ENCODE measurements around the gene IRAK1BP1. TPM values are rescaled to one million over a fixed set of nuclear protein-coding genes. Genes with fewer than 3 reads are reported as not detected.

IRAK1BP1 gene
- total and polyA plus RNA-seq, 9 of the 15 experiments (the other 6 are each of a cell fraction or from before 2014, with no cell fraction given), result 1.8 to 3.7 (median 2.1) TPM

DNA sequence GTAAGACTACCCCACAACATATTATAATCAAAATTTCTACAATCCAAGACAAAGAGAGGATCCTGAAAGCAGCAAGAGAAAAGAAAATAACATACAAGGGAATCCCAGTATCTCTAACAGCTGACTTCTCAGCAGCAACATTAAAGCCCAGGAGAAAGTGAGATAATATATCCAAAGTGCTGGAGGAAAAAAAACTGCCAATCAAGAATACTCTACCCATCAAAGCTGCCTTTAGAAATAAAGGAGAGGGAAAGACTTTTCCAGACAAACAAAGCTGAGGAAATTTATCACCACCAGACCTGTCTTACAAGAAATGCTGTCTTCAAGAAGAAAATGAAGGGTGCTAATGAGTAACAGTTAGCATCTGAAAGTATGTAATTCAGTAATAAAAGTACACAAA, 43.3 kb upstream of the IRAK1BP1 start:
- no peaks in the 10 kb centered on the region for H3K4me1 ChIP-seq (replicated peaks in 1 of 2; ENCODE audit: control insufficient read depth in 2 of 2, insufficient read depth in 2 of 2, low read length in 2 of 2)
- H3K4me3 ChIP-seq, result no peak overlapping the region
- H3K27ac ChIP-seq (ENCODE audit: extremely low read depth, low read depth, low read length), result no peak overlapping the region
- in situ Hi-C loops (cut with MboI), result no loop called here
- CTCF ChIA-PET (ENCODE audit: low intra/inter-chr PET ratio), result no interaction called here
- intact Hi-C loops (cut with micrococcal nuclease), result no loop called here
- POLR2A ChIA-PET, result no interaction called here
- H3K27me3 ChIP-seq (ENCODE audit: control insufficient read depth in 2 of 2, insufficient read depth in 2 of 2, low read length in 2 of 2), result no peaks in the 10 kb centered on the region
- H3K36me3 ChIP-seq (ENCODE audit: control insufficient read depth, insufficient read depth, low read length), result no peaks in the 10 kb centered on the region
- DNase-seq (ENCODE audit: extremely low read depth in 1 of 4, low spot score in 3 of 4) (no peak), ATAC-seq (no peak), FAIRE-seq (no peak)
- no peaks in the 10 kb centered on the region for H3K9me3 ChIP-seq (replicated peaks; ENCODE audit: control insufficient read depth, insufficient read depth, low read depth, low read length)
- H3K4me2 ChIP-seq (ENCODE audit: insufficient read depth, low read length), result no peak overlapping the region
- H2AFZ ChIP-seq (ENCODE audit: low read depth, low read length), result no peak overlapping the region
- no peak overlapping the region for H3K9ac ChIP-seq (ENCODE audit: insufficient read depth in 1 of 2, low read depth in 2 of 2, low read length in 2 of 2)
- H4K20me1 ChIP-seq (replicated peaks; ENCODE audit: control insufficient read depth, insufficient read depth, low read length), result no peaks in the 10 kb centered on the region
- H3K9me1 ChIP-seq (ENCODE audit: control insufficient read depth, insufficient read depth, low read length), result no peaks in the 10 kb centered on the region
- no peaks in the 10 kb centered on the region for H3K79me2 ChIP-seq (ENCODE audit: control insufficient read depth, insufficient read depth, low read length)
- no peak for TF ChIP-seq KAT8 (IDR thresholded peaks at IDR 0.05; ENCODE audit: low read depth)
- TF ChIP-seq POLR2A (conservative IDR thresholded peaks at IDR 0.05), result no peak
- no peak for TF ChIP-seq NCOR1 (IDR thresholded peaks at IDR 0.05)
- no peak for TF ChIP-seq ZKSCAN8 (CRISPR knock-in tag; IDR thresholded peaks at IDR 0.05)
- TF ChIP-seq ZNF224 (CRISPR knock-in tag; IDR thresholded peaks at IDR 0.05), result no peak
- TF ChIP-seq, protein P1, sequence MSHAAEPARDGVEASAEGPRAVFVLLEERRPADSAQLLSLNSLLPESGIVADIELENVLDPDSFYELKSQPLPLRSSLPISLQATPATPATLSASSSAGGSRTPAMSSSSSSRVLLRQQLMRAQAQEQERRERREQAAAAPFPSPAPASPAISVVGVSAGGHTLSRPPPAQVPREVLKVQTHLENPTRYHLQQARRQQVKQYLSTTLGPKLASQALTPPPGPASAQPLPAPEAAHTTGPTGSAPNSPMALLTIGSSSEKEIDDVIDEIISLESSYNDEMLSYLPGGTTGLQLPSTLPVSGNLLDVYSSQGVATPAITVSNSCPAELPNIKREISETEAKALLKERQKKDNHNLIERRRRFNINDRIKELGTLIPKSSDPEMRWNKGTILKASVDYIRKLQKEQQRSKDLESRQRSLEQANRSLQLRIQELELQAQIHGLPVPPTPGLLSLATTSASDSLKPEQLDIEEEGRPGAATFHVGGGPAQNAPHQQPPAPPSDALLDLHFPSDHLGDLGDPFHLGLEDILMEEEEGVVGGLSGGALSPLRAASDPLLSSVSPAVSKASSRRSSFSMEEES (CRISPR knock-in tag; IDR thresholded peaks at IDR 0.05), result no peak
- TF ChIP-seq NUFIP1 (IDR thresholded peaks at IDR 0.05; ENCODE audit: partially characterized antibody), result no peak
- TF ChIP-seq FOXK2 (conservative IDR thresholded peaks at IDR 0.05 in 1 of 2, IDR thresholded peaks at IDR 0.05 in 1 of 2; ENCODE audit: low read depth in 2 of 2), result no peak
- TF ChIP-seq FOXA1 (IDR thresholded peaks at IDR 0.05; ENCODE audit: borderline replicate concordance), result no peak
- TF ChIP-seq ZNF785 (CRISPR knock-in tag; IDR thresholded peaks at IDR 0.05), result no peak
- no peak for TF ChIP-seq RBFOX2 (IDR thresholded peaks at IDR 0.05; ENCODE audit: low read depth, low read length)
- no peak for TF ChIP-seq ZFX (CRISPR knock-in tag; IDR thresholded peaks at IDR 0.05)
- no peak for TF ChIP-seq XRCC4 (IDR thresholded peaks at IDR 0.05; ENCODE audit: extremely low read depth, insufficient read depth, insufficient read length)
- TF ChIP-seq ZNF830 (CRISPR knock-in tag; IDR thresholded peaks at IDR 0.05), result no peak
- BruUV-seq (replicated peaks), result no TSS peak

All from K562 (cell line).